Ovary (tissue), 9 donors: ENCODE results near the gene SMG6. TPM values are rescaled to one million over a fixed set of nuclear protein-coding genes. Genes with fewer than 3 reads are reported as not detected.

Experiments used
- DNase-seq, 5 donors: peaks; one replicate each; pipeline ENCODE4 v3.0.0-alpha.2; 2019 to 2020
- H3K27ac ChIP-seq, 2 donors: fragments of 200-600 bp; one replicate each; pipeline versions ENCODE4 v1.5.1 to v1.8.0; 2019 to 2022
- H3K27me3 ChIP-seq: fragments of 200-600 bp; one replicate; pipeline ENCODE4 v1.8.0; 2022
- H3K36me3 ChIP-seq: fragments of 200-600 bp; sonication (generic); one replicate; pipeline ENCODE4 v1.5.1; 2019
- H3K4me1 ChIP-seq: one replicate; pipeline ENCODE4 v1.8.1; 2013; ENCODE audit warnings: mild to moderate bottlenecking, moderate library complexity; ENCODE audit not compliant: insufficient read depth
- H3K4me3 ChIP-seq: fragments of 200-600 bp; sonication (generic); one replicate; pipeline ENCODE4 v1.5.1; 2017
- H3K9me3 ChIP-seq, 2 donors: fragments of 200-600 bp in 1 of 2; sonication (generic) in 1 of 2; one replicate each; pipeline versions ENCODE4 v1.5.1 to v1.8.1; 2013 to 2019; ENCODE audit warnings: mild to moderate bottlenecking in 1 of 2, moderate library complexity in 1 of 2
- CTCF ChIP-seq, 3 donors: fragments of 450-650 bp in 2 of 3; fragments of 200-600 bp in 1 of 3; IDR thresholded peaks; one replicate each; pipeline versions ENCODE4 v1.5.1 to v1.8.0; 2016 to 2022; ENCODE audit warnings: antibody characterized with exemption in 3 of 3, mild to moderate bottlenecking in 1 of 3
- EP300 ChIP-seq: sonication (generic); formaldehyde crosslinking; IDR thresholded peaks from one replicate; pipeline ENCODE4 v1.6.1; 2017; ENCODE audit warnings: antibody characterized with exemption
- POLR2A ChIP-seq: fragments of 450-650 bp; IDR thresholded peaks from one replicate; pipeline ENCODE4 v1.6.1; 2017; ENCODE audit warnings: antibody characterized with exemption, mild to moderate bottlenecking, moderate library complexity
- WGBS, 3 donors: extraction: QIAGEN DNeasy Blood & Tissue Kit in 1 of 3; methylation state at CpG; one replicate each; pipeline versions ENCODE4 v1.1.5 to v1.1.7; 2013 to 2017; 5-methylcytosine and 5-hydroxymethylcytosine counted together
- intact Hi-C, 4 donors: fragments of 100-400 bp; cut with DNase I; formaldehyde crosslinking; loops; one replicate each; pipeline versions ENCODE4 v1.11.0 to v1.15.1; 2022 to 2023
- microRNA counts: library from miRNA; unstranded; fragments of <30 nt; microRNA quantifications from one replicate; lab custom pipeline; 2016
- microRNA-seq, 3 donors: library from miRNA; unstranded; fragments of <30 nt; microRNA quantifications; one replicate each; pipeline versions ENCODE4 to v1.2.0, GENCODE V29; 2019 to 2020
- polyA plus RNA-seq, 2 donors: library from polyadenylated mRNA; stranded (reverse); fragments of 200-250 nt in 1 of 2; fragments of 350-450 nt in 1 of 2; fragmentation: Illumina TruSeq in 1 of 2; extraction: RNeasy Lipid Tissue Mini Kit (QIAGEN cat#74804) in 1 of 2; gene quantifications; one replicate each; pipeline ENCODE4 v1.2.3, GENCODE V29; 2013 to 2014
- small RNA-seq: library from RNA; depleted of rRNA; stranded (forward); fragments of <200 nt; gene quantifications from one replicate; pipeline ENCODE3, GENCODE V24; 2016
- total RNA-seq, 7 donors: library from RNA; depleted of rRNA in 2 of 7; stranded (reverse); fragments of >200 nt in 2 of 7; fragmentation: NEBNext Ultra II Directional in 3 of 7; extraction: Animal tissue kit (Norgen Biotek cat#: 25700) in 3 of 7; gene quantifications; one replicate each; pipeline versions ENCODE4 v1.1.0 to v1.2.4, GENCODE V29; 2016 to 2023
- donor health status: DM: no; HTN: no; CAD: no; lungs with moderate emphysema.
- donor health status: DM: no; HTN: no; CAD: no.
- donor health status: Bipolar disorder and iron deficiency.
- donor health status: DM: yes; HTN: yes; CAD: no.
- donor health status: DM: no; HTN: no; CAD: no.
- donor health status: DM: yes; HTN: yes; CAD: no.

The SMG6 gene
- total and polyA plus RNA-seq, 9 donors: 33.8 to 66.0 (median 51.0) TPM

DNA sequence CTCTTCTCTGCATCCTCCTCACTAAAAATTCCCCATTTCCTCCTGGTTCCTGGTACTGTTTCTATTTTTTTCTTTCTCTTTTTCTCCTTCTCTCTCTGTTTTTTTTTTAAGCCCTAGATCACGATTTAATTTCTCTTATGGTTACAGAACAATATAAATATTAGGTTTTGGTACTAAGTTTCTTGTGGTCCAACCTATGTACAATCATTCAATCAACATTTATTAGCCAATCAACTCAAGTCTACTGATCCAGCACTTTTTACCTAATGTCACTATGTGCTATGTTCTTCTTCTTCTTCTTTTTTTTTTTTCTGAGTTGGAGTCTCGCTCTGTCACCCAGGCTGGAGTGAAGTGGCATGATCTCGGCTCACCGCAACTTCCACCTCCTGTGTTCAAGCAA is 291.1 kb downstream of the SMG6 start:
- Histone ChIP-seq H3K9me3 (no peaks in the 10 kb centered on the region), H3K4me1 (peaks cover 5% of the 10 kb centered on the region), H3K4me3 (no peak overlapping the region), H3K36me3 (no peaks in the 10 kb centered on the region), H3K27me3 (no peaks in the 10 kb centered on the region), H3K27ac (peak overlapping the region in 1 of 2 donors; percentile 54)
- no peak for DNase-seq
- intact Hi-C loops: loop anchor here in 1 of 4 donors (10.0 kb wide), 1 partner anchor 58 kb away; no protein-coding TSS in a partner anchor
- WGBS, 3 donors: 91 to 94% (median 91%) methylated on average over 4 of the region's 4 CpGs
- no peak for TF ChIP-seq CTCF (IDR thresholded peaks at IDR 0.05)
- no peak for TF ChIP-seq EP300
- no peak for TF ChIP-seq POLR2A

- Histone ChIP-seq H3K27me3 (no peaks in the 10 kb centered on the region), H3K9me3 (no peaks in the 10 kb centered on the region), H3K4me1 (peaks cover 5% of the 10 kb centered on the region), H3K27ac (peak overlapping the region; percentile 13 to 54), H3K4me3 (no peak overlapping the region), H3K36me3 (no peaks in the 10 kb centered on the region)
- intact Hi-C loops: loop anchor here in 1 of 4 donors (10.0 kb wide), 1 partner anchor 57 kb away; no protein-coding TSS in a partner anchor
- 13 to 21% (median 18%) methylated on average over 24 of the region's 24 CpGs for WGBS, 3 donors
- no peak for TF ChIP-seq POLR2A
- no peak for TF ChIP-seq EP300
- no peak for TF ChIP-seq CTCF (IDR thresholded peaks at IDR 0.05)
- no peak for DNase-seq
Measured at GRCh38 chr17:2011411-2012371, 291.9 kb downstream of the SMG6 start.

MicroRNA genes within 50 kb of the gene (microRNA counts, 767-probe panel; counts per million panel counts)
- microRNA hsa-miR-132-3p (lab: Ali Mortazavi, UCI) (5,189 counts per million, percentile 95 among the panel's probes with 10 or more counts), microRNA hsa-miR-212-3p (lab: Ali Mortazavi, UCI) (530 counts per million, percentile 78 among the panel's probes with 10 or more counts)

Small RNAs within 50 kb of the gene (microRNA-seq; reads per million reads assigned to microRNA genes)
- gene MIR132: 532 to 996 (median 732) reads per million in 3 donors
- 9.9 to 36.6 (median 24.1) reads per million in 3 donors for gene MIR212

Small RNAs within 50 kb of the gene (small RNA-seq; reads per million reads assigned to genes)
- gene AC090617.6 (not detected), gene AC090617.7 (not detected), gene AC090617.8 (not detected), gene AC090617.9 (not detected), gene MIR132 (5.7 reads per million, percentile 81 among the genes with 10 or more reads in this experiment), gene MIR212 (1.9 reads per million, percentile 71 among the genes with 10 or more reads in this experiment), gene OVCA2 (not detected), gene RN7SL624P (not detected), gene SNORD91A (1,017 reads per million, percentile 97 among the genes with 10 or more reads in this experiment), gene SNORD91B (218 reads per million, percentile 93 among the genes with 10 or more reads in this experiment)

Other genes with a start within 250 kb of the SMG6 start
- 100 to 1,000 TPM in 1 of 7 donors, 10 to 100 TPM in 6; 35.0 to 108 (median 68.0) TPM for gene HIC1, start 248.7 kb downstream of the SMG6 start, total RNA-seq
- 10 to 100 TPM in 1 of 2 donors, 1 to 10 TPM in 1; 3.9 to 16.3 TPM for gene HIC1, start 248.7 kb downstream of the SMG6 start, polyA plus RNA-seq
- gene SRR, start 165 bp upstream of the SMG6 start, total RNA-seq: 10 to 100 TPM in 4 of 7 donors, 1 to 10 TPM in 3; 5.2 to 18.5 (median 10.5) TPM
- gene SRR, start 165 bp upstream of the SMG6 start, polyA plus RNA-seq: 10 to 100 TPM in 1 of 2 donors, 1 to 10 TPM in 1; 4.2 to 18.7 TPM
- 10 to 100 TPM; 13.4 to 31.0 (median 23.7) TPM for gene TSR1, start 32.7 kb upstream of the SMG6 start, total RNA-seq
- gene TSR1, start 32.7 kb upstream of the SMG6 start, polyA plus RNA-seq: 10 to 100 TPM; 11.3 to 23.2 TPM
- 10 to 100 TPM; 35.1 to 50.6 (median 45.9) TPM for gene SGSM2, start 33.7 kb upstream of the SMG6 start, total RNA-seq
- gene SGSM2, start 33.7 kb upstream of the SMG6 start, polyA plus RNA-seq: 10 to 100 TPM in 1 of 2 donors, 1 to 10 TPM in 1; 9.3 to 42.0 TPM
- 10 to 100 TPM in 6 of 7 donors, 1 to 10 TPM in 1; 5.4 to 37.0 (median 27.3) TPM for gene MNT, start 97.3 kb upstream of the SMG6 start, total RNA-seq
- gene MNT, start 97.3 kb upstream of the SMG6 start, polyA plus RNA-seq: 10 to 100 TPM in 1 of 2 donors, 1 to 10 TPM in 1; 5.0 to 15.4 TPM
- 10 to 100 TPM; 18.4 to 69.1 (median 42.7) TPM for gene METTL16, start 208.1 kb upstream of the SMG6 start, total RNA-seq
- 10 to 100 TPM; 26.3 to 26.8 TPM for gene METTL16, start 208.1 kb upstream of the SMG6 start, polyA plus RNA-seq